Measurements from ENCODE around the gene PLA2G4E. TPM values are rescaled to one million over a fixed set of nuclear protein-coding genes. Genes with fewer than 3 reads are reported as not detected.

Gene PLA2G4E
- total RNA-seq, 1 donor from 2014 or later: not detected

- H3K4me3 ChIP-seq: no peak overlapping the region
- no peak for TF ChIP-seq CTCF (IDR thresholded peaks at IDR 0.05; ENCODE audit: borderline replicate concordance)
- no peak overlapping the region for H3K27ac ChIP-seq (replicated peaks)
- H3K27me3 ChIP-seq (ENCODE audit: low read depth): no peaks in the 10 kb centered on the region
- intact Hi-C loops (cut with micrococcal nuclease): no loop called here
- H3K36me3 ChIP-seq: no peaks in the 10 kb centered on the region
- no peak for DNase-seq
- H3K4me1 ChIP-seq: peaks cover 7% of the 10 kb centered on the region
- no peaks in the 10 kb centered on the region for H3K9me3 ChIP-seq (replicated peaks)
These were observed 14.6 kb upstream of the PLA2G4E start for GRCh38 chr15:42035435-42035761.

- TF ChIP-seq CTCF (IDR thresholded peaks at IDR 0.05; ENCODE audit: borderline replicate concordance): no peak
- no peak for DNase-seq
- H3K36me3 ChIP-seq: no peaks in the 10 kb centered on the region
- H3K4me1 ChIP-seq: peaks cover 7% of the 10 kb centered on the region
- no peaks in the 10 kb centered on the region for H3K9me3 ChIP-seq (replicated peaks)
- H3K4me3 ChIP-seq: no peak overlapping the region
- no peaks in the 10 kb centered on the region for H3K27me3 ChIP-seq (ENCODE audit: low read depth)
- intact Hi-C loops (cut with micrococcal nuclease): no loop called here
- H3K27ac ChIP-seq (replicated peaks): no peak overlapping the region
These were observed 14.0 kb upstream of the PLA2G4E start for GRCh38 chr15:42034628-42035434.

- Histone ChIP-seq H3K27me3 (ENCODE audit: low read depth) (no peaks in the 10 kb centered on the region), H3K9me3 (replicated peaks) (no peaks in the 10 kb centered on the region), H3K4me3 (no peak overlapping the region), H3K27ac (replicated peaks) (no peak overlapping the region), H3K4me1 (peaks cover 7% of the 10 kb centered on the region), H3K36me3 (no peaks in the 10 kb centered on the region)
- DNase-seq: no peak
- intact Hi-C loops (cut with micrococcal nuclease): no loop called here
- no peak for TF ChIP-seq CTCF (IDR thresholded peaks at IDR 0.05; ENCODE audit: borderline replicate concordance)
These were observed 12.5 kb upstream of the PLA2G4E start for GRCh38 chr15:42033214-42033873.

- Histone ChIP-seq H3K4me1 (peaks cover 12% of the 10 kb centered on the region), H3K9me3 (replicated peaks) (no peaks in the 10 kb centered on the region), H3K27me3 (ENCODE audit: low read depth) (no peaks in the 10 kb centered on the region), H3K27ac (replicated peaks) (no peak overlapping the region), H3K36me3 (no peaks in the 10 kb centered on the region), H3K4me3 (no peak overlapping the region)
- intact Hi-C loops (cut with micrococcal nuclease): no loop called here
- DNase-seq: no peak
- no peak for TF ChIP-seq CTCF (IDR thresholded peaks at IDR 0.05; ENCODE audit: borderline replicate concordance)
These were observed 11.8 kb upstream of the PLA2G4E start for GRCh38 chr15:42032376-42033213.

- H3K4me1 ChIP-seq: peaks cover 18% of the 10 kb centered on the region
- intact Hi-C loops (cut with micrococcal nuclease): no loop called here
- no peak for DNase-seq
- no peaks in the 10 kb centered on the region for H3K36me3 ChIP-seq
- no peak for TF ChIP-seq CTCF (IDR thresholded peaks at IDR 0.05; ENCODE audit: borderline replicate concordance)
- no peak overlapping the region for H3K4me3 ChIP-seq
- H3K27ac ChIP-seq (replicated peaks): no peak overlapping the region
- no peaks in the 10 kb centered on the region for H3K9me3 ChIP-seq (replicated peaks)
- H3K27me3 ChIP-seq (ENCODE audit: low read depth): no peaks in the 10 kb centered on the region
These were observed 10.5 kb upstream of the PLA2G4E start for GRCh38 chr15:42031198-42031915.
